HG03378 (cell line): ENCODE data around the gene FAM131C.
"Not testable (repeated sequence)": the region's sequence is repeated elsewhere in the genome, so short reads cannot be mapped to it uniquely, and the experiment has no call there.

Experiments used
- ATAC-seq: cut with Tn5 transposase; IDR thresholded peaks from one replicate; pipeline ENCODE4 v1.9.1; 2021; ENCODE audit warnings: mild to moderate bottlenecking, moderate library complexity; ENCODE audit not compliant: unreplicated experiment

FAM131C gene

DNA sequence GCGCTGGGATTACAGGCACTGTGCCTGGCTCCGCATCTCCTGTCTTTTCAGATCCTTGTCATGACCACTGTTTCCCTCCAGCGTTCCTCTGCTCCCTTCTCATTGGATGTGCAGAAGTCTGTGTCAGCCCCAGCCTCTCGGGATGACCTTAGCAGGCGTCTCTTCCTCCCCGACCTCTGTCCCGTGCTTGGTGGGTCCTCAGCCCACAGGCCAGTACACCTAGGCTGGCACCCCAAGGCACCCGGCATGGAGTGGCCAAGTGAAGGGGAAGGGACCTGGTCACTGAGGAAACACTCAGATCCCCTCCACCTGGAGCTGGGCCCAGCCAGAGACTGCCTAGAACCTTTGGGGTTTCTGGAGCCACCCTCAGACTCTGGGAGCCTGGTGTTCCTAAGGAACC, 32.3 kb downstream of the FAM131C start:
- no peak for ATAC-seq

DNA sequence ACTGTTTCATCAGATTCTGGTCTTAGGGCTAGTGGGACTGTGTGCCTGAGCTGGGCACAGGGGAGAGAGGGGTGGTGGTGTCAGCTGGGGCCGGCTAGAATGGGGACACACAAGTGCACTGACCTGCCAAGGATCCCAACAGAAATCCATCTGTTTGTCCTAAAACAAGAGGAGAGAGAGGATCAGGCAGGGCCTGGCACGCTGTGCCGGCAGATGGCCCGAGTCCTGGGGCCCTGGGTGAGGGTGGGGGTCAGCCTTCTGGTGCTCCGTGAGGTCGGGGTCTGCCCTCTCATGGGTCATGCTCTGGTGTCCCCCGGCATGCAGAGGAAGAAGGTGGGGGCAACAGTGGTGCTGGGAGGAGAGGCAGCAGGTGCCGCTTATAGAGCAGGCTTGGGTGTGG, 33.6 kb downstream of the FAM131C start:
- ATAC-seq = not testable (repeated sequence)

- ATAC-seq = no peak
These were observed 34.9 kb downstream of the FAM131C start for GRCh38 chr1:16038620-16038912.

- ATAC-seq = not testable (repeated sequence)
These were observed 37.0 kb downstream of the FAM131C start for GRCh38 chr1:16036461-16036860.

GRCh38 chr1:16033103-16033632, 40.3 kb downstream of the FAM131C start:
- ATAC-seq = not testable (repeated sequence)

DNA sequence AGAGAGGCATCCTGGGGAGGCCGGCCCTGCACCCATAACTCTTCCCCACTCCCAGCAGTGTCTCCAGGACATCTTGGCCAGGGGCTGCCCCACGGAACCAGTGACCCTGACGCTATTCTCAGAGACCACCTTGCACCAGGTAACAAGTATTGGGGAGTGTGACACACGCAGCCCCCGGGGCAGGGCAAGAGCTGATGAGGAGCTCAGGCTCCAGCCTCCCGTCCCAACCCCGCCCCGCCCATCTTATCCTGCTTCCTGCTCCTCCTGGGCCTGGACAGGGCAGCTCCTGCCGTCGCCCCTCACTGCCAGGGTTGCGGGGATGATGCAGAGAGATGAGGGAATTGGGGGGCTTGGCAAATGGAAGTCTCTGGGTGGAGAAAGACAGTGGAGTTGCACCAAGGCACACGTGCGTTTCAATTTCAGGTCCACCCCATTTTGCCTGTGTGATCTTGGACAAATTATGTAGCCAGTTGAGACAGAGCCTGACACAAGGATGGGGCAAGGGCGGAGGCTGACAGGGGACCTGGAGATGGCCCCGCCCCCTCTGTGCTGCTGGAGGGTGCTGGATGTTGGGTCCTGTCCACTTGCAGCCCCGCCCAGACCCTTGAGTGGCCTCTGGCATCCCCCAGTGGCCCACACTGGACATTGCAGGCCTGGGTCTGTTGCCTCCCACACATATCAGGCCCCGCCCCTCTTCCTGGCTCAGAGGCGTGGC, 40.9 kb downstream of the FAM131C start:
- no peak for ATAC-seq

GRCh38 chr1:16031551-16031950, 41.9 kb downstream of the FAM131C start:
- ATAC-seq = no peak

DNA sequence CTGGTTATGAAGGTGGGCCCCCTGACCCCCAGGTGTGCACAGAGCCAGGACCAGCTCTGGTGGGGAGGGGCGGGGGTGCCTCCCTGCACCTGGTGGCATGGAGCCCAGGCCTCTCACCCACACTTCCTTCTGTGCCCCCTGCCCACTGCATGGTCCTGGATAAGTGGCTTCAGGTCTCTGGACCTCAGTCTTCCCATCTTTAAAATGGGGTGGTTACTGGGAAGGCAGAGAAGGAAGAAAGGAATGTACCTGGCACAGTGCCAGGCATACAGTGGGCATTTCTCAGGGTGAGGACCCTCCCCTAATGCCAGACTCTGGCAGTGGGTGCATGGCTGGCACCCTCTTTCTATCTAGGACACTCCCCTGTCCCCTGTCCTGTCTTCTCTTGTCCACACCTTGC, 44.2 kb downstream of the FAM131C start:
- ATAC-seq = no peak

GRCh38 chr1:16029003-16029268, 44.5 kb downstream of the FAM131C start:
- ATAC-seq = not testable (repeated sequence)

DNA sequence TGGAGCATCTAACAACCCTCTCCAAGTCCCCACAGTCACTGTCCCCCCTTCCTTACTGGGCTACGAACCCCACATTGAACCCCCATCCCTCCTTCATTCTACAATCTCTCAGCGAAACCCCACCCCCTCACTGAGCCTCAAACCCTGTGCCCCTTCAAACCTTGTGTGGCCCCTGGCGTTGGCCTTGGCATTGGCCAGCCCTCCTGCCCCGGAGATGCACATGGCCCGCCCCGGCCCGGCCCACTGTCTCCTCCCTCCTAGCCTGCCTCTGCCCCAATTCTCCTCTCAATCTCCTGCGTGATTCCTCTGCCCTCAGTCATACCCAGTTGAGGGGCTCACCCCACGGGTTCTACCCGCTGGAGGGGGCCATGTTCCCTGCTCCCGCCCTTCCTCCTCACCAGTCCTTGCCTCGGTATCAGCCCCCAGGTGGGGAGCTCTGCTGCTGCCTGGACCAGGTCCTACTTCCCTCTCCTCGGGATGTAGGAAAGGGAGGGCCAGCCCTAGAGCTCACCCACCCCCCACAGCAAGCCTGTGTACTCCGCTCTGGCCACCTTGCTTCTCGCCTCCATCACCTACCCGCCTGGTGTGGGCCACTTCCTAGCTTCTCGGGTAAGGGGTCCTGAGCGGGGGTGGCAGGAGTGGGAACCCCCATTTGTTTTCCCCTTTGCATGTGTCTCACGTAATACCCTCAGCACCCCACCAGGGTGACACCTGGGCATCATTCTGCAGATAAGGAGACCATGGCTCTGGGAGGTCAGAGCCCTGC, 45.0 kb downstream of the FAM131C start:
- ATAC-seq = no peak

DNA sequence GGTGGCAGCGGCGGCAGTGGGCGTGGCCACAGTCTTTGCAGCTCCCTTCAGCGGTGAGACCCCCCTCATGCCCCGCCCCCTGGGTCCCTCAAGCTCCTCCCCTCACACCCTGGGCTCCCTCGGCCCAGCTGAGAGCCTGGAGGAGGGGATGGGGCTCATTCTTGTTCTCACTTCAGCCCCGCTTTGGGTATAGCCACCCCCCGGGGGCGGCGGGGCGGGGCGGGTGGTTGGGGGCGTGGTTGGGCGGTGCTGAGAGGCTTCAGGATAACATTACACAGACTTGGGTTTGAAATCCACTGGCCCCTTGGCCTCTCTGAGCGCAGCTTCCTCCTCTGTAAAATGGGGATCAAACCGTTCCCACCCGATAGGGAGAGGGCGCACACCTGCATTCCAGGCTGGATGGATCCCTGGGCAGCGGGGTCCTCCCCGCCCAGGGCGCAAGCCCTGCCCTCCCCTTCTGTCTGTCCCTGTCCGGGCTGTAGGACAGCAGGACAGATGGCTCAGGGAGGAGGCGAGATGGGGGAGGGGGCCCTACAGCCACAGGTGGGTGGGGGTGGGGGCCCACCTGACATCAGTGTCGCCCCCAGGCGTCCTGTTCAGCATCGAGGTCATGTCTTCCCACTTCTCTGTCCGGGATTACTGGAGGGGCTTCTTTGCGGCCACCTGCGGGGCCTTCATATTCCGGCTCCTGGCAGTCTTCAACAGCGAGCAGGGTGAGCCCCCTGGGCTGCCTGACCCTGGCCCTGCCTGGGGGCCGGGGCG, 46.5 kb downstream of the FAM131C start:
- ATAC-seq = no peak

GRCh38 chr1:16026302-16026701, 47.1 kb downstream of the FAM131C start:
- ATAC-seq = not testable (repeated sequence)

DNA sequence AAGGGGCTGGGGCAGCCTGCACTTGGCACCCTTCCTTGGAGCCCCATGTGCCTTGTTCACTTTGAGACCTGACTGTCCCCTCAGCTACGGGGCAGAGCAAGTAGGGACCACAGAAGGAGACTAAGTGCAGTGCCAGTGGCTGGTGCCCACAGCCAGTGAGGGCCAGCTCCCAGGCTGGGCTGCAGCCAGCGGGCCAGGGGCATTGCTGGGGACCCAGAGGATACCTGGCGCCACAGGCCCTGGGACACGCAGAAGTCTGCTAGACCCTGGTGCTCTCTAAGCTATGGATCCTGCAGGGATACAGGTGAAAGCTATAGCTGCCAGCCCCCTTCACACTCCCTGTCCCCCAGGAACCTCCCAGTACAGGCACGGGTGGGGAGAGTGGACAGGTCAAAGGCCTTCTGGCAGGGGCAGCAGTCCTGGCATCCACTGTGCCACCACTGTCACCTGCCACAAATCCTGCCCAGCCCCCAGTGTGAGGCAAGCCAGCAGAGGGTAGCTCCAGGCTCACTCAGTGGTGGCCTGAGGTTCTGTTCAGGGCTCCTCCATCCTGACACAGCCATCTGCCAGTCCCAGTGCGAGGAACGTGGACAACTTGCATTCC, 50.3 kb downstream of the FAM131C start:
- no peak for ATAC-seq

- ATAC-seq = no peak
These were observed 51.1 kb downstream of the FAM131C start for GRCh38 chr1:16022393-16022792.

DNA sequence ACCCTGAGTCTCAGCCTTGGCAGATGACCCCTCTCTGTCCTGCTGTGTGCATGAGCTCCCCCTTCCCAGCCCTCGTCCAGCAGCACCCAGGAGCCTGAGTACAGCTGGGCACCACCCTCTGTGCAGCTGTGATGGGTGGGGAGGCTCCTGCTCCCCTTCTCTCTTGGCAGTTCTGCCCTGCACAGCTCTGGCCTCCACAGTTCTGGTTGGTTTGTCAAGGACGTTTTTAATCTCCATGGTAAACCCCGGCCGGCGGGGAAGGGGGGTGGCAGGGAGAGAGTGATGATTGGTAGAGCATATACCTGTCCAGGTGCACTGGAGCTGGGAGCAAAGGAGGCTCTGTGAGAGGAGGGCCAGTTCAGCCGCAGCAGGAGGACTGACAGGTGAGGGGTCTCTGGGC, 51.8 kb downstream of the FAM131C start, which contains the start of gene CLCNKA:
Gene CLCNKA, plus strand, starts transcription at position 356 of the 400 bp plus-strand sequence. CDS start 584 bp downstream, outside the sequence.
- no peak for ATAC-seq

DNA sequence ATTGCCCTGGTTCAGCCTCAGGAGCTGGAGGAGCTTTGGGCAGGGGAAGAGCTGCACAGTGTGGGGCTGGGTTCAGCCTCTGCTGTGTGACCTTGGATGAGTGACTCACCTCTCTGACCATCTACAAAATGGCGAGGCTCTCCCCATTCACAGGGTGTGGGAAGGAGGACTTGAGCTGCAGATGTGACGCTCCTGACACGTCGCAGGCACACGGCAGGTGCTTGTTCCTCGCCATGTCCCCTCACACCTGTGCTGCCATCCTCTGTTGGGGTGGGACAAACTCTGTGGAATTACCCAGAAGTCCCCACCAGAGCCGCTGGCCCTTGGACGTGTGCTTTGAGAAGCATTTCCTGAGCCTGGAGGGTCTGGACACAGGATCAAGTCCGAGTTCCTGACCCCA, 52.6 kb downstream of the FAM131C start:
- ATAC-seq = not testable (repeated sequence)

- ATAC-seq = no peak
These were observed 53.1 kb downstream of the FAM131C start for GRCh38 chr1:16020325-16020724.

DNA sequence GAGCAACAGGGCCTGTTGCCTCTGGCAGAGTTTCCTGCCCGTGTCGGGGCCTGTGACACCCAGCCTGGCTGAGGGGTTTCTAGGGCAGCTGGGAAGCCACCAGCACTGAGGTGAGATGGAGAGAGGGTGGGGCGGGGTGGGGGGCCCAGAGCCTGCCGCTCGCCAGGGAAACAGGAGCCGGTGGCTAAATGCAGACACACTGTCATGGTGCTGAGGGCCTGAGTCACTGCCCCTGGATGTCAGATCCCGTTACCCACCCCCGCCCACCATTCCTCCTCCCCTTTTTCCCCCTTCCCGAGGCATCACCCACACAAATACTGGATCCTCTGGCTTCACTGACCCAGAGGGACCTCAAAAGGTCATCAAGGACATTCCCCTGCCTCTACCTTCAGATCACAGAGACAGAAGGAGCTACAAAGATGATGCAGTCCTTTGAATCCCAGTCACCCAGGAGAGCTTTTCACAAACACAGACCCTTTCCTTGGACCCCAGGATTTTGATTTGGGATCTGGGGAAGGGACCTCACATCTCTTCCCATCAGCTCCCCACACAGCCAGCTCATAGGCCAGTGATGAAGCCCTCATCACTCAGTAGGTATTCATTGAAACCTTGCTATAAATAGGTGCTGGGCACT, 53.7 kb downstream of the FAM131C start:
- ATAC-seq = no peak

- ATAC-seq = no peak
These were observed 54.5 kb downstream of the FAM131C start for GRCh38 chr1:16018749-16019643.

GRCh38 chr1:16018308-16018707, 55.1 kb downstream of the FAM131C start:
- ATAC-seq = no peak
